Stimulated activated CD8-positive, alpha-beta memory T cell treated with anti-CD3 and anti-CD28 coated beads, Interleukin-2, amount 100 ng/mL, for 48 hours (primary cell): Measurements from ENCODE around the gene RNFT2.
"Not testable (repeated sequence)": the region's sequence is repeated elsewhere in the genome, so short reads cannot be mapped to it uniquely, and the experiment has no call there.

Source experiments
- DNase-seq, 2 donors: peaks; one replicate each; pipeline ENCODE4 v3.0.0-alpha.2; 2020; ENCODE audit warnings: low read depth in 2 of 2

RNFT2 gene

DNA sequence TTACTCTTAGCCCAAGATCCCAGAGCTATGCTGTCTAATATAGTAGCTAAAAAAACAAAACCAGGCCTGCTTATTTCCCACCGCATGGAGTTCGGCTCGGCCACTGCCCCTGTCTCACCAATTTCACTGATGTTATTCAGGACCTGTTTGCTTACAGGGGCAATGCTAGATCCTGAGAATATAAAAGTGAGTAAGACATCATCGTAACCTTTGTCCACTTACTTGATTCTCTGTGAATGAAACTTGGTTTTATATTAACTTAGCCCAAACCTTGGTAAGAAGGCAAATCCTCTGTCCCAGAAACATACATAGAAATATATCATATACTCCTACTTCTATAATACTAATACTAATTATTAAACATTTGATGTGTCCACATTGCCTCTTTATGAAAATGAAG lies 56.6 kb downstream of the RNFT2 start:
- no peak for DNase-seq

DNA sequence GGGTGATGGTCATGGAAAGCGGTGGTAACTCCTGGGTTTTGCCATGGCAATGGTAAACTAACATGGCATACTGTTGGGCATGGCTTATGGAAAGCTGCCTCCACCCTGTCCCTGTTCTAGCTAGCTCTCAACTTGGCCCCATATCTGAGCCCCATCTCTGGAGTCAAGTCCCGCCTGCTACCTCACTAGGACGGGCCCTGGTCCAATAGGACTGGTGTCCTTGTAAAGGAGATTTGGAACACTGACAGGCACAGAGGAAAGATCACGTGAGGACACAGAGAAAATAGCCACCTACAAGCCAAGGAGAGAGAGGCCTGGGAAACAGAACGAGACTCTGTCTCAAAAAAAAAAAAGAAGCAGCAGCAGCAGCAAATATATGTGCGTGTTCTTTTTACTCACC lies 59.8 kb downstream of the RNFT2 start:
- DNase-seq, result no peak

DNA sequence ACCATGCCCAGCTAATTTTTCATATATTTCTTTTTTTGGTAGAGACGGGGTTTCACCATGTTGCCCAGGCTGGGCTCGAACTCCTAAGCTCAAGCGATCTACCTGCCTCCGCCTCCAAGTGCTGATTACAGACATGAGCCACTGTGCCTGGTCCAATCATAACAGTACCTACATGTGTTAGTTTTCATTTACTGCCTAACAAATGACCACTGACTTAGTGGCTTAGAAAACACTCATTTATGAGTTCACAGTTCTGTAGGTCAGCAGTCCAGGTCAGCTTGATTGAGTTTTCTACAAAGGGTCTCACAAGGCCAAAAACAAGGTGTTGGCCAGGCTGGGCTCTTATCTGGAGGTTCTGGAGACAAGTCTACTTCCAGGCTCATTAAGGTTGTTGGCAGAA lies 60.6 kb downstream of the RNFT2 start:
- DNase-seq, result no peak

DNA sequence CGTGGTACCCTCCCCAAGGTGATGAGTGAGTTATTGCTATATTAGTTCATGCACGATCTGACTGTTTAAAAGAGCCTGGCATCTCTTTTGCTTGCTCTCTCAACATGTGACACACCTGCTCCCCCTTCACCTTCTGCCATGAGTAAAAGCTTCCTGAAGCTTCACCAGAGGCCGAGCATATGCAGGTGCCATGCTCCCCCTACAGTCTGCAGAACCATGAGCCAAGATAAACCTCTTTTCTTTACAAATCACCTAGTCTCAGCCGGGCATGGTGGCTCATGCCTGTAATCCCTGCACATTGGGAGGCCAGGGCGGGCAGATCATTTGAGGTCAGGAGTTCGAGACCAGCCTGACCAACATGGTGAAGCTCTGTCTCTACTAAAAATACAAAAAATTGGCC lies 61.8 kb downstream of the RNFT2 start:
- DNase-seq, result no peak

DNA sequence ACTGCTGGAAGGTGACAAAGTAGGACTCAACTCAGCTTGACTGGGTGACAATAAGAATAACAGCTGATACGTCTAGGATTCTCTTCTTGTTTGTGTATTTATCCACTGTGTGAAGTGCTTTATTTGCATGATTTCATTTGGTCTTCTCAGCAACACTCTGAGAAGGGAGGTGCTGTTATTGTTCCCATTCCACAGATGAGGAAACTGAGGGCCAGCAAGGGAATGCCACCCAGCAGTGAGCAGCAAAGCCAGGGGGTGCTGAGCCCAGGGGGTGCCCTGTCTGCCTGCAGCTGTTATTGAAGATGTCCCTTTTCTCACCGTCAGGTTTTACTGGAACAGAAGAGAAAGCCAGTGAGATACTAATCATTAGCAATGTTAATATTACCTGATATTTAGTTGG lies 62.8 kb downstream of the RNFT2 start:
- DNase-seq, result no peak

DNA sequence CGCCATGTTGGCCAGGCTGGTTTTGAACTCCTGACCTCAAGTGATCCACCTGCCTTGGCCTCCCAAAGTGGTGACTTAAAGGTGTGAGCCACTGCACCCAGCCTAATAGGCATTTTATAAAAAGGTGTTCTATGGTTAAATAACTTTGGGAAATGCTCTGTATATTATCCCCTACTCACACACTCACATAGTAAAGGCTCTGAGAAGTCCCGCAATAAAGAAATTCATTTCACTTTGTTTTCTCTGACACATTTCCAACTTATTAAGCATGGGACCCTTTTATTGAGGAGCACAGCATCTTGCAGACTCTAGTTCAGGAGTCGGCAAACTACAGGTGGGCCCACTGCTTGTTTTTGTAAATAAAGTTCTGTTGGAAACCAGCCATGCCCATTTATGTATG lies 63.9 kb downstream of the RNFT2 start:
- DNase-seq, result no peak

DNA sequence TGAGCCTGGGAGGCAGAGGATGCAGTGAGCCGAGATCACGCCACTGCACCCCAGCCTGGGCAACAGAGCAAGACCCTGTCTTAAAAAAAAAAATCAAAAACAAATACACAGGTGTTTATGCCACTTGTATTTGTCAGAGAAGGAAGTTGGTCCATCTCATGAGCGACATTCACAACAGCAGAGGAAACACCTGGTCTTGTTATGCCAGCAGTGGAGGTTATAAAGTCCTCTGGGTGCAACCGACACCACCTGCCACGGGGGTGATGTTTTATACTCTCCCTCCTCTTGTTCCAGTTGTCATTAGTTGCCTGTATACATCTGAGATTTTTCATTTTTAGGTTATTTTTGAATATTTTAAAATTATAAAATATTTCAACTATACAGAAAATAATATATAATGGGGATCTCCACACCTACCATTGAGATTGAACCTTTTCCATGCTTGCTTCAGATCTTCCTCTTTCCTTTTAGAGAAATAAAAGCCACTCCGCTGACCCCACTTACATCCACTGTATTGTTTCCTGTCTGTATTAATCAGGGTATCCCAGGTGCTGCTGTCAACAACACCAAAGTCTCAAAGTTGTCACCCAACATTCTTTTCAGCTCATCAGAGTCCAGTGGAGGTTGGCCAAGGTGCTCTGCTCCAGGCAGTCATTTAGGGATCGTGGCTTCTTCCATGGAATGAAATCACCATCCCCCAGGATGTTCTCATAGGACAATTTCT lies 65.1 kb downstream of the RNFT2 start:
- DNase-seq, result no peak

DNA sequence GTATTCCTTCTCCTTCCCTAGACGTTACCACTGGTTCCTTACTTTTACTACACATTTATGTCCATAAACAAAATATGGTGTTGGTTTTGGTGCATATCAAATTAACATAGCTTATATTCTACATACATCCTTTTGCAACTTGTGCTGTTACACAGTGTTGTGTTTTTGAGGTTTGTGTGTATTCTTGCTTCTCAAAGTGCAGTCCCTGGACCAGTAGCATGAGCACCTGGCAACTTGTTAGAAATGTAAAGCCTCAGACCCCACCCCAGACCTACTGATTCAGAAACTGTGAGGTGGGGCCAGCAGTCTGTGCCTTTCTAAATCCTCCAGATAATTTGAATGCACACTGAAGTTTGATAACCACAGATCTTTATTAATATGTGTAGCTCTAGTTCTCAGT lies 65.9 kb downstream of the RNFT2 start:
- DNase-seq, result no peak

DNA sequence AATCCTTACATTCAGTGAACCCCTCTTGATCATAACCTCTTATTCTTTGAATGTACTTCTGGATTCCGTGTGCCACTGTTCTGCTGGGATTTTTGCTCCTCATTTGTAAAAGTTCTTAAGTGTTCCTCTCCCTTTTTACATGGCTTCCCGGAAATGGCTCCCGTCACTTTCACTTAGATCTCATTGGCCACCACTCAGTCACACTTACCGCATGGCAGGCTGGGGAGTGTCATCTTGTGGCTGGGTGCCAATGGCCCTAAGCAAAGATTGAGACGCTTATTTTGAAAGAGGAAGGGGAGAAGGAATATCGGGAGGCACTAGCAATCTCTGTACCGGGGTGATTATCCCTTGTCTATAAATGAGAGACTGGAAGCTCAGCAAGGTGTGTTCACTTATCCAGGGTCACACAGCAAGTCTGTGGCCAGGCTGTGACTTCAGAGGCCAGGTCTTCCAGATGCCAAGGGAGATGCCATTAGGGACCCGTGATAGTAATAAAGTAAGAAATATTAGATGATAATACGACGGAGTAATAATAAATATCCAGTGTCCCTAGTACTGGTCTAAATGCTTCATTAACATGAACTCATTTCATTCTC lies 68.8 kb downstream of the RNFT2 start:
- no peak for DNase-seq

DNA sequence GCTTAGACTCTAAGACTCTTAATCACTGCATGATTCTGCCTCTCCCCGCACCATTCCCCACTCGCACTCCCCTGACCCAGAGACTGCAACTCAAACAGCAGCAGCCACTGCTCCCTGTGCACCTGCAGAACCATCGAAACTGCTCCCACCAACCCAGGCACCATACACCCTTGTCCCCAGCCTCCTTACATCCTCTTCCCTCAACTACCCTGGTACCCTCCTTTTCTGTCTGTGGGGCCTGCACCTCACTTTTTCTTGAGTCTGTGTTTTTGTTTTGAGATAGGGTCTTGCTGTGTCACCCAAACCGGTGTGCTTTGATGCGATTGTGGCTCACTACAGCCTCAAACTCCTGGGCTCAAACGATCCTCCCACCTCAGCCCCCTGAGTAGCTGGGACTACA lies 69.4 kb downstream of the RNFT2 start:
- DNase-seq, result no peak

DNA sequence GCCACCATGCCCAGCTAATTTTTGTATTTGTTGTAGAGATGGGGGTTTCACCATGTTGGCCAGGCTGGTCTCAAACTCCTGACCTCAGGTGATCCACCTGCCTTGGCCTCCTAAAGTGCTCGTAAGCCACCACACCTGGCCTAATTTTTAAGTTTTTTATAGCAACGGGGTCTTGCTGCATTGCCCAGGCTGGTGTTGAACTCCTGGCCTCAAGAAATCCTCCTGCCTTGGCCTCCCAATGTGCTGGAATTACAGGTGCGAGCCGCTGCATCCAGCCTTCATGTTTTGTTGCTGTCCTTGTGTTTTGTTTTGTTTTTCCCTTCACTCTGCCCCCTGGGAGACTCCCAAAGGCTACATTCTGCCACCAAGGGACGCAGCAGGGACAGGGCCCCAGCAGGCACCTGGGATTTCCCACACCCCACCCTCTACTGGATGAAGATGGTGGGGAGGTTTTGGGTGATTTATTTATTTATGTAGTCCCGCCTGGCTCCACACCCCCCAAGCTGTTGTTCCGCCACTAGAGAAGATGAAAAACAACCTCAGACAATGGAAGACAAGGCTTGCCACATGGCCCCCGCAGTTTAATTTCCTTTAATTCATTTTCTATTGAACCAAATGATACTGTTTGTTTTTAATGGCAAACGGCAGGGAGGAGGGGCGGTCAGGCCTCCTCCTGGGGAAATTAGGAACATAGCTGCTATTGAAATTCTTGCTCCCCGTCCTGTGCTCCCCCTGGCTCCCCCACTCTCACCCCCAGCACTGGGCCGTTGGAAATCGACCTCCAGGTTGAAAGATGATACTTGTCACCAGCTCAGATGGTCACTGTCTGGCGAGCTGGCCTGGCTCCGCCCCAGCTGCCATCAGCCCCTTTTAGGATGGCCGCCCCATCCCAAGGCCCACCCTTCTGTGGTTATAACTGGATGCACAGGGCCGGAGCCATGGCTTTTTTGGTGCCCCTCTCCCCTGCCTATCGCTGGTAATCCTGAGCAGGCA lies 70.3 kb downstream of the RNFT2 start:
- no peak for DNase-seq

DNA sequence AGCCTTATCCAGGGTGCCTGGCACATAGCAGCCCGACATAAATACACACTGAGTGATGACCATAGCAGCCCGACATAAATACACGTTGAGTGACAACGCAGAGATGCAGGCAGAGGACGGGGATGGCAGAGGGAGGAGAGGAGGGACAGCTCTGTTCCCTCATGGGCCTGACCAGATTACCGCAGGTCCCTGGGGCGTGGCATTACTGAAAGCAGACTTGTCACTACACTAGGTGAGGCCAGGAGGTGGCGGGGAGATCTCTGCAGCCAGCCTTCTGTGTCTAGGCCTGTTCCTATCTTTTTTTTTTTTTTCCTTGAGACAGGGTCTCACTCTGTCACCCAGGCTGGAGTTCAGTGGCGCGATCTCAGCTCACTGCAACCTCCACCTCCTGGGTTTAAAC lies 74.1 kb downstream of the RNFT2 start:
- no peak for DNase-seq

DNA sequence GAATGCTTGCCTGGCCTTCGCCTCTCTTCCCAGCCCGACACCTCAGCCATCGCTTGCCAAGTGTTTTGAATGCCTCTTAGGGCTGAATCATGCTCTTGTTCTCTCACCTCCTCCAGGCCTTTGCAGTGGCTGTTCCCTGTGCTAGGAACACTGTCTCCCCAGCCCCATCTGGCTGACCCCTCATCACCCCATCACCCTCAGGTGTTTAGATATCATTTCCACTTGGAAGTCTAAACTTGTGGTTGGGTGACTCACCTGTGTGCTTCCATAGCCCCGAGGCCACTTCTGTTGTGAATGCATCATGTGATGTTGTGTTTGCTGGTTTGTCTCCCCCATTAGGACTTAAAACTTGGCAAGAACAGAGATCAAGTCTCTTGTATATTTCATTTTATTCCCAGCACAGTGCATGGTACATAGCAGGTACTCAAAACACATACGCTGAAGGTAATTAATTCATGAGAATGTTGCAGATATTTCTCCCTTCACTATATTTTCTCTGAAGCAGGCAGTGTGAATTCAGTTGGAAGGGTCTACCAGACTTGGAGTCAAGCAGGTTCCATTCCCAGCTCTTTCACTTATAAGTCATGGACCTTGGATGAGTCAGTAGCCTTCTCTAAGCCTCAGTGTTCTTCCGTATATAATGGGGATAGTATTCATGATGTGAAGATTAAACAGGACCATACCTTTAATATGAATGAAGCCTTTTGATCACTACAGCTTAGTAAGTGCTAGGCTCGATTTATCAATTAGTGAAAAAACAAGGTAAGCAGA lies 75.3 kb downstream of the RNFT2 start:
- no peak for DNase-seq

DNA sequence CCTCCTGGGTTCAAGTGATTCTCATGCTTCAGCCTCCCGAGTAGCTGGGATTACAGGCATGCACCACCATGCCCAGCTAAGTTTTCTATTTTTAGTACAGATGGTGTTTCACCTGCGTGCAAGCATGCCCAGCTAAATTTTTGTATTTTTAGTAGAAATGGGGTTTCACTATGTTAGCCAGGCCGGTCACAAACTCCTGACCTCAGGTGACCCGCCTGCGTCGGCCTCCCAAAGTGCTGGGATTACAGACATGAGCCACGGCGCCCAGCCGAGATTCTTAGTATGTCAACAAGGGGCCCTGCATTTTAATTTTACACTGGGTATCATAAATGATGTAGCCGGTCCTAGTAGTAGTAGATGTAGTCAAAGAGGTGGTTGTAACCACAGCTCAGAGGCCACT lies 76.7 kb downstream of the RNFT2 start:
- DNase-seq, result not testable (repeated sequence)

DNA sequence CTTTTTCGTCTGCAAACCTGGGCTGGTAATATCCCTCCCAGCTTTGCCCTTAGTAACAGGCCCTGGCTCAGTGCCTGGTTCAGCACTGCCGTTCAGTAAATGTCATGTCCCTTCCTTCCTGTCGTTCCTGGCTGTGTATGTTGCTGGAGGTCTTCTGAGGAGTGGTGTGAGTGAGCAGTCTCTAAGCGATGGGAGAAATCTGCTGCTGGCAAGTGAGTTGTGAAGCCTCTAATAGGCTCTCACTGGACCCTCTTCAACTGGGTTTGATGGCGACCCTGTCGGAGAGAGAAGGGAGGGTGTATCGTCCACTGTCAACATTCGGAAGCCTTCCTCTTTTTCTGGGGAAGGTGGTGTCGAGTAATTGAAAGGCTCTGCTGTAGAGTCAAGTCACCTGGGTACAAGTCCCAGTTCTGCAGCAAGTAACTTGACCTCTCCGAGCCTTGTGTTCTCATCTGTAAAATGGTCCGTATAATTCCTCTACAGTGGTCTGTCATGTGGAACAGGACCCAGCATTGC lies 80.3 kb downstream of the RNFT2 start:
- peak in 1 of 2 donors; percentile 1 for DNase-seq

DNA sequence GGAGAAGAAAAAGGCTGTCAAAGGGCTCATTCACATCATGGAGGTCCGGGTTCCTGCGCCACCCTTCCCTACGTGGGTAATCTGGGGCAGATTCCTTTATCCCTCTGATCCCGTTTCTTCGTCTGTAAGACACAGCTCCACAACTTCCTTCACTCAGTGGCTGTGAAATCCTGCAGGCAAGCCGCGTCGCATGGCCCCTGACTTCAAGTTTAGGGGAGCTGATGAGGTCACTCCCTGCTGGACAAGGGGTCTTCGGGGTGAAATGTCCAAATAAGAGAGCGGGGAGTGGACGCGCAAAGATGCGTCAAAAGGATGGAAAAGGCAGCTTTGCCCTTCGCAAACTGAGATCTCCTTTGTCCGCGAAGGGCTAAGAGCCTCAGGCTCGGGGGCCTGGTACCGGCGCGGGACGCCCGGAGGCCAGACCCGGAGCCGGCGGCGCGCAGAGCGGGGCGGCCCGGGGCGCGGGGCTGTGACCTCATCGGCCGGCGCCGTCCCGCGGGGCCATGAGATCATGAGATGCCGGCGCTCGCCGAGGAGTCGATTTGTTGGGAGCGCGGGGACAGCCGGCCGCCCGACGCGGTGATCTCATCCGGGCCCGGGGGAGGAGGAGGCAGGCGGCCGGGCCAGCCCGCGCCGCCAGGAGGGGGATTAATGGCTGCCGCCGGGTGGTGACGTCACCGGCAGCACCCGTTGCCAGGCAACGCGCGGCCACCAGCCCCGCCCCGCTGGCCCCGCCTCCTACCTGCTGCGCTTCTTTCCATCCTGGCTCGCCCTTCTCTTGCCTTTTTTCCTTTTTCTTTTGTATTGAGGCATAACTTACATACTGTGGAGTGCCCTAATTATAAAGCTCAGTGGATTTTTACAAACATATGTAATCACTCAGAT lies 81.1 kb downstream of the RNFT2 start:
- peak; percentile 81 to 88 for DNase-seq

DNA sequence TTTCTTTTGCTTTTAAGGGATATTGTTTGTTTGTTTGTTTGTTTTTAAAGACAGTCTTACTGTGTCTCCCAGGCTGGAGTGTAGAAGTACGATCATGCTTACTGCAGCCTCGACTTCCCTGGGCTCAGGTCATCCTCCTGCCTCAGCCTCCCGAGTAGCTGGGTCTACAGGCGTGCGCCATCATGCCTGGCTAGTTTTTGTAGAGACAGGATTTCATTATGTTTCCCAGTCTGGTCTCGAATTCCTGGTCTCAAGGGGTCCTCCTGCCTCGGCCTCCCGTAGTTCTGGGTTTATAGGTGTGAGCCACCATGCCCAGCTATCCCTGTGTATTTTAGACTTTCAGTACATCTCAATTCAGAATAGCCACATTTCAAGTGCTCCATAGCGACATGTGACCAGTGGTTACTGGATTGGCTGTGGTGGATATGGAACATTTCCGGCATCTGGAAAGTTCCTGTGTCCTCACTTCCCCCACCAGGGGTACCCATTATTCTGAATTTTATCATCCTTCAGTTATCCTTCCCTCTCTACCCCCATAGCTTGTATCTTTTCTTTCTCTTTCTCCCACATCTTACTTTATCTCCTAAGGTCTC lies 82.0 kb downstream of the RNFT2 start:
- DNase-seq, result no peak

DNA sequence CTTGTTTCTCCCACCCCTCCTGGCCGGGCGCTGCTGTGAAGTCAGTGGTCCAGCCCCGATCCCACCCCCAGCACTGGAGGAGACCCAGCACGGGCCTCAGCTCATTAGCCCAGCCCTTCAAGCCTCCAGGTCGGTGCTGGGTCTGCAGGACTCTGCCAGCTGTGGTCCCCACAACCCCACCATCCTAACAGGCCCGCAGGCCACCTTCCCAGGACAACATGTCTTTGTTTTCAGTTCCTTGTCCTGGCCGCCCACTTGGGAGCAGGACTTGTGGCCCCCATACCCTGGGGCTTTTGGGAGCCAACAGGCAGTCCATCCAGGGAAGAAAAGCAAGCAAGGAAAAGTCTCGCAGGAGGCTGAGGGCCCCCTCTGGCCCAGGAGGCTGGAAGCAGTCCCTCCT lies 83.2 kb downstream of the RNFT2 start:
- DNase-seq, result no peak

DNA sequence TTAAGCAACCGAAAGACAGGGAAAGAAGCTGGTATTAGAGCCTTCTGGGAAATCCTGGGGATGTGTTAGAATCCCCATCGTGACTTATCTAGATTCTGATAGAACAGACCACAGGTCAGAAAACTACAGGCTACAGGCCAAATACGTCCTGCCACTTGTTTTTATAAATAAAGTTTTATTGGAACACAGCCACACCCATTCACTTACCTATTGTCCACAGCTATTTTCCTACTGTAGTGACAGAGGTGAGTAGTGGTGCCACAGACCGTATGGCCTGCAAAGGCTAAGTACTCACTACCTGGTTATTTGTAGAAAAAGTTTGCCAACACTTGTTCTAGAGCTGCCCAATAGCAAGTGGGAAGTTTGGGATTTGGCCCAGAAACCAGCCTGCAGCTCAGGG lies 89.3 kb downstream of the RNFT2 start:
- no peak for DNase-seq

DNA sequence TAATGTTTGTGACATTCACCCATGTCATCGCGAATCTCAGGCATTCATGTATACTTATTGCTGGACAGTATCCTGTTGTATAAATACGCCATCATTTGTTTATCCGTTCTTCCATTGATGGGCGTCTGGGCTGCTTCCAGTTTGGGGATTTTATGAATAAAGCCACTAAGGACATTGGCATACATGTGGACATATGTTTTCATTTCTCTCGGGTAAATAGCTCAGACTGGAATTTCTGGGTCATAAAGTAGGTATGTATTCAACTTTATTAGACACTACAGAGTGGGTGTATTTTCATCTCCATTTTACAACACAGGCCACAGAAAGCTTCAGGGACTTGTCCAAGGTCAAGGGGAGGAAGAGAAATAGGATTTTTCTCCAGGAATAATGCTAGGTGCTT lies 94.2 kb downstream of the RNFT2 start:
- no peak for DNase-seq
